WTC11 (cell line): ENCODE results near the gene EXOC3L2. TPM values are rescaled to one million over a fixed set of nuclear protein-coding genes. Genes with fewer than 3 reads are reported as not detected.

Source experiments
- ATAC-seq: fragments of 200-7000 bp; cut with Tn5 transposase; 2 replicates; pipeline ENCODE4 v1.10.0; 2021; ENCODE audit warnings: mild to moderate bottlenecking, moderate library complexity
- CTCF ChIA-PET: fragments of 300-600 bp; sonication (Branson Sonifier 250); formaldehyde crosslinking; loops from one replicate; lab custom pipeline; 2021; ENCODE audit warnings: antibody characterized with exemption; lab: Charles Lee
- POLR2A ChIA-PET: fragments of 350-600 bp; sonication (Branson Sonifier 250); formaldehyde crosslinking; loops from one replicate; lab custom pipeline; 2021; ENCODE audit warnings: antibody characterized with exemption; lab: Charles Lee
- DNase-seq: peaks from one replicate; pipeline ENCODE4 v3.0.0; 2021; ENCODE audit warnings: low spot score
- H3K27ac Mint-ChIP-seq: 2 replicates; pipeline ENCODE4 v1.8.0; 2021; ENCODE audit warnings: mixed read lengths
- H3K27me3 Mint-ChIP-seq: 2 replicates; pipeline ENCODE4 v1.8.0; 2021; ENCODE audit warnings: low read depth, mild to moderate bottlenecking, moderate library complexity, mixed read lengths
- H3K36me3 Mint-ChIP-seq: 2 replicates; pipeline ENCODE4 v1.8.0; 2021; ENCODE audit warnings: mixed read lengths
- H3K4me1 Mint-ChIP-seq: 2 replicates; pipeline ENCODE4 v1.8.0; 2022; ENCODE audit warnings: mixed read lengths
- H3K4me3 Mint-ChIP-seq: 2 replicates; pipeline ENCODE4 v1.8.0; 2021; ENCODE audit warnings: mild to moderate bottlenecking, moderate library complexity, mixed read lengths
- H3K9me3 Mint-ChIP-seq: 2 replicates; pipeline ENCODE4 v1.8.0; 2021; ENCODE audit warnings: mixed read lengths
- FOXJ3 ChIP-seq: sonication (generic); formaldehyde crosslinking; IDR thresholded peaks from 2 replicates; pipeline ENCODE4 v1.9.0; 2021; ENCODE audit warnings: missing genetic modification reagents, mild to moderate bottlenecking, borderline replicate concordance
- FOXP1 ChIP-seq: sonication (generic); formaldehyde crosslinking; IDR thresholded peaks from 2 replicates; pipeline ENCODE4 v1.8.0; 2022; ENCODE audit warnings: missing genetic modification reagents, mild to moderate bottlenecking, moderate library complexity, borderline replicate concordance
- KAT7 ChIP-seq: sonication (generic); formaldehyde crosslinking; IDR thresholded peaks from 2 replicates; pipeline ENCODE4 v1.8.1; 2023; ENCODE audit warnings: missing genetic modification reagents, mild to moderate bottlenecking, borderline replicate concordance
- RELA ChIP-seq: sonication (generic); formaldehyde crosslinking; IDR thresholded peaks from 2 replicates; pipeline ENCODE4 v1.8.1; 2022; ENCODE audit warnings: missing genetic modification reagents, mild to moderate bottlenecking, borderline replicate concordance
- RORB ChIP-seq: fragments of 250-450 bp; sonication (Bioruptor Pico); IDR thresholded peaks from 2 replicates; pipeline ENCODE4 v1.9.0; 2021; ENCODE audit warnings: mild to moderate bottlenecking
- SOX15 ChIP-seq: fragments of 250-450 bp; sonication (Bioruptor Pico); IDR thresholded peaks from 2 replicates; pipeline ENCODE4 v1.9.0; 2021; ENCODE audit warnings: mild to moderate bottlenecking
- ZNF121 ChIP-seq: sonication (generic); formaldehyde crosslinking; IDR thresholded peaks from 2 replicates; pipeline ENCODE4 v1.8.0; 2023; ENCODE audit warnings: missing genetic modification reagents
- ZNF423 ChIP-seq: fragments of 250-450 bp; sonication (Bioruptor Pico); IDR thresholded peaks from 2 replicates; pipeline ENCODE4 v2.1.2; 2022; ENCODE audit warnings: mild to moderate bottlenecking, moderate library complexity
- ZNF671 ChIP-seq: fragments of 250-450 bp; sonication (Bioruptor Pico); IDR thresholded peaks from 2 replicates; pipeline ENCODE4 v1.8.0; 2021; ENCODE audit warnings: mild to moderate bottlenecking
- total RNA-seq: library from RNA; stranded (reverse); gene quantifications from 3 replicates; pipeline ENCODE4 v1.2.3, GENCODE V29; 2021
- TF ChIP-seq, protein P1 (sequence below): sonication (generic); formaldehyde crosslinking; IDR thresholded peaks from 2 replicates; pipeline ENCODE4 v1.8.0; 2023; ENCODE audit warnings: missing genetic modification reagents, mild to moderate bottlenecking, borderline replicate concordance
- TF ChIP-seq, protein P2 (sequence below): fragments of 250-450 bp; sonication (Bioruptor Pico); IDR thresholded peaks from 2 replicates; pipeline ENCODE4 v1.9.0; 2021; ENCODE audit warnings: mild to moderate bottlenecking
- TF ChIP-seq, protein P3 (sequence below): sonication (generic); formaldehyde crosslinking; IDR thresholded peaks from 2 replicates; pipeline ENCODE4 v1.8.1; 2023; ENCODE audit warnings: mild to moderate bottlenecking, missing genetic modification reagents, moderate library complexity
- TF ChIP-seq, protein P4 (sequence below): sonication (generic); formaldehyde crosslinking; IDR thresholded peaks from 2 replicates; pipeline ENCODE4 v1.8.0; 2022; ENCODE audit warnings: mild to moderate bottlenecking, missing genetic modification reagents

EXOC3L2 gene
- total RNA-seq, 1 experiment from 2014 or later: 2.7 TPM

DNA sequence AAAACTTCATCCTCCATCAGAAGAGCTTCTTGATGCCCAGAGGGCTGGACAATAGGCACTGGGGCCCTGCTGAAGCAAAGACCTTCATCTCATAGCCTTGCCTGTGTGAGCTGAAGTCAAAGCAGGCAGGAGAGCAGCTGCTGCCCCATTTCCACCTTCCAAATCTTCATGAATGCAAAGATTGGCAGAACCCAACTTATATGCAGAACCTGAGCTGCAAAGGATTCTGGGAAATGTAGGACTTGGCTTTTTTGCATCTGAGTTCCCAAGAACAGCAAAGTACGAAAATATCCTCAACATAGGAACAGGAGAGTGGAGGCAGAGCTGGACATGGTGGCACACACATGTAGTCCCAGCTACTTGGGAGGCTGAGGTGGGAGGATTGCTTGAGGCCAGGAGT lies 46.6 kb upstream of the EXOC3L2 start:
- POLR2A ChIA-PET: no interaction called here
- peaks cover 33% of the 10 kb centered on the region for H3K36me3 Mint-ChIP-seq

DNA sequence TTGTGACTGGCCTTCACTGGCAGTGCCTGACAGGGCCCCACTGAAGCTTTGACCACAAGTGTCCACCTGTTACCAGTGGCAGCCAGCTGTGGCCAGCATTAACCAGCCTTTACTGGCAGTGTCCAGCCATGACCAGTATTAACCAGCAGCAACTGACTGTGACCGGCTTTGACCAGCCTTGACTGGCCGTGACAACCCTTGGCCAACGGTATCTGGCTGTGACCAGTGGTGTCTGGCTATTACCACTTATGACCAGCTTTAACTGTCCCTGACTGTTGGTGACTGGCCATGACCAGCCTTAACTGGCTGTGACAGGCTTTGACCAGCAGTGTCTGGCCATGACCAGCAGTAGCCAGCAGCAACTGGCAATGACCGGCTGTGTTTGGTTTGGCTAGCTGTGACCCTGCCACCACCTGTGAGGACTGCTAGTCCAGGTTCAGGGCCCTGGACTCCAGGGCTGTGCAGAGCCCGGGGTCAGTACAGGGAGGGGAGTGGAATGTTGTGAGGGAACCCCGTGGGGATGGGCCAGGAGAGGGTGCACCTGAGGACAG lies 45.2 kb upstream of the EXOC3L2 start:
- Mint-ChIP-seq H3K4me1 (no peaks in the 10 kb centered on the region), H3K36me3 (peaks cover 26% of the 10 kb centered on the region)
- ATAC-seq (no peak), DNase-seq (no peak)
- CTCF ChIA-PET: interaction anchor here (1.1 kb wide), 1 partner anchor 78 kb away, joined by 3 read pairs; no protein-coding TSS in a partner anchor
- TF ChIP-seq ZNF671: no peak
- TF ChIP-seq, protein P1, sequence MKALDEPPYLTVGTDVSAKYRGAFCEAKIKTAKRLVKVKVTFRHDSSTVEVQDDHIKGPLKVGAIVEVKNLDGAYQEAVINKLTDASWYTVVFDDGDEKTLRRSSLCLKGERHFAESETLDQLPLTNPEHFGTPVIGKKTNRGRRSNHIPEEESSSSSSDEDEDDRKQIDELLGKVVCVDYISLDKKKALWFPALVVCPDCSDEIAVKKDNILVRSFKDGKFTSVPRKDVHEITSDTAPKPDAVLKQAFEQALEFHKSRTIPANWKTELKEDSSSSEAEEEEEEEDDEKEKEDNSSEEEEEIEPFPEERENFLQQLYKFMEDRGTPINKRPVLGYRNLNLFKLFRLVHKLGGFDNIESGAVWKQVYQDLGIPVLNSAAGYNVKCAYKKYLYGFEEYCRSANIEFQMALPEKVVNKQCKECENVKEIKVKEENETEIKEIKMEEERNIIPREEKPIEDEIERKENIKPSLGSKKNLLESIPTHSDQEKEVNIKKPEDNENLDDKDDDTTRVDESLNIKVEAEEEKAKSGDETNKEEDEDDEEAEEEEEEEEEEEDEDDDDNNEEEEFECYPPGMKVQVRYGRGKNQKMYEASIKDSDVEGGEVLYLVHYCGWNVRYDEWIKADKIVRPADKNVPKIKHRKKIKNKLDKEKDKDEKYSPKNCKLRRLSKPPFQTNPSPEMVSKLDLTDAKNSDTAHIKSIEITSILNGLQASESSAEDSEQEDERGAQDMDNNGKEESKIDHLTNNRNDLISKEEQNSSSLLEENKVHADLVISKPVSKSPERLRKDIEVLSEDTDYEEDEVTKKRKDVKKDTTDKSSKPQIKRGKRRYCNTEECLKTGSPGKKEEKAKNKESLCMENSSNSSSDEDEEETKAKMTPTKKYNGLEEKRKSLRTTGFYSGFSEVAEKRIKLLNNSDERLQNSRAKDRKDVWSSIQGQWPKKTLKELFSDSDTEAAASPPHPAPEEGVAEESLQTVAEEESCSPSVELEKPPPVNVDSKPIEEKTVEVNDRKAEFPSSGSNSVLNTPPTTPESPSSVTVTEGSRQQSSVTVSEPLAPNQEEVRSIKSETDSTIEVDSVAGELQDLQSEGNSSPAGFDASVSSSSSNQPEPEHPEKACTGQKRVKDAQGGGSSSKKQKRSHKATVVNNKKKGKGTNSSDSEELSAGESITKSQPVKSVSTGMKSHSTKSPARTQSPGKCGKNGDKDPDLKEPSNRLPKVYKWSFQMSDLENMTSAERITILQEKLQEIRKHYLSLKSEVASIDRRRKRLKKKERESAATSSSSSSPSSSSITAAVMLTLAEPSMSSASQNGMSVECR (CRISPR knock-in tag): no peak
- TF ChIP-seq, all 79 proteins: peak for 0
- H3K27ac Mint-ChIP-seq: peak overlapping the region; percentile 60; the same call in 1 of the 2 replicates
- H3K27me3 Mint-ChIP-seq: peaks cover 4% of the 10 kb centered on the region; the same call in 1 of the 2 replicates
- no peaks in the 10 kb centered on the region for H3K9me3 Mint-ChIP-seq
- no peak overlapping the region for H3K4me3 Mint-ChIP-seq
- POLR2A ChIA-PET: no interaction called here

More for the DNA sequence above, 46.6 kb upstream of the EXOC3L2 start:
- peaks cover 7% of the 10 kb centered on the region; the same call in 1 of the 2 replicates for H3K27me3 Mint-ChIP-seq
- TF ChIP-seq FOXJ3 (CRISPR knock-in tag) (no peak), SOX15 (no peak), ZNF423 (no peak), FOXP1 (CRISPR knock-in tag) (no peak), ZNF121 (CRISPR knock-in tag) (no peak), RELA (CRISPR knock-in tag) (no peak)
- TF ChIP-seq, protein P2, sequence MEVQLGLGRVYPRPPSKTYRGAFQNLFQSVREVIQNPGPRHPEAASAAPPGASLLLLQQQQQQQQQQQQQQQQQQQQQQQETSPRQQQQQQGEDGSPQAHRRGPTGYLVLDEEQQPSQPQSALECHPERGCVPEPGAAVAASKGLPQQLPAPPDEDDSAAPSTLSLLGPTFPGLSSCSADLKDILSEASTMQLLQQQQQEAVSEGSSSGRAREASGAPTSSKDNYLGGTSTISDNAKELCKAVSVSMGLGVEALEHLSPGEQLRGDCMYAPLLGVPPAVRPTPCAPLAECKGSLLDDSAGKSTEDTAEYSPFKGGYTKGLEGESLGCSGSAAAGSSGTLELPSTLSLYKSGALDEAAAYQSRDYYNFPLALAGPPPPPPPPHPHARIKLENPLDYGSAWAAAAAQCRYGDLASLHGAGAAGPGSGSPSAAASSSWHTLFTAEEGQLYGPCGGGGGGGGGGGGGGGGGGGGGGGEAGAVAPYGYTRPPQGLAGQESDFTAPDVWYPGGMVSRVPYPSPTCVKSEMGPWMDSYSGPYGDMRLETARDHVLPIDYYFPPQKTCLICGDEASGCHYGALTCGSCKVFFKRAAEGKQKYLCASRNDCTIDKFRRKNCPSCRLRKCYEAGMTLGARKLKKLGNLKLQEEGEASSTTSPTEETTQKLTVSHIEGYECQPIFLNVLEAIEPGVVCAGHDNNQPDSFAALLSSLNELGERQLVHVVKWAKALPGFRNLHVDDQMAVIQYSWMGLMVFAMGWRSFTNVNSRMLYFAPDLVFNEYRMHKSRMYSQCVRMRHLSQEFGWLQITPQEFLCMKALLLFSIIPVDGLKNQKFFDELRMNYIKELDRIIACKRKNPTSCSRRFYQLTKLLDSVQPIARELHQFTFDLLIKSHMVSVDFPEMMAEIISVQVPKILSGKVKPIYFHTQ: no peak
- TF ChIP-seq, protein P3, sequence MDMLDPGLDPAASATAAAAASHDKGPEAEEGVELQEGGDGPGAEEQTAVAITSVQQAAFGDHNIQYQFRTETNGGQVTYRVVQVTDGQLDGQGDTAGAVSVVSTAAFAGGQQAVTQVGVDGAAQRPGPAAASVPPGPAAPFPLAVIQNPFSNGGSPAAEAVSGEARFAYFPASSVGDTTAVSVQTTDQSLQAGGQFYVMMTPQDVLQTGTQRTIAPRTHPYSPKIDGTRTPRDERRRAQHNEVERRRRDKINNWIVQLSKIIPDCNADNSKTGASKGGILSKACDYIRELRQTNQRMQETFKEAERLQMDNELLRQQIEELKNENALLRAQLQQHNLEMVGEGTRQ (CRISPR knock-in tag): no peak
- no peak overlapping the region for H3K4me3 Mint-ChIP-seq
- CTCF ChIA-PET: no interaction called here
- no peak for ATAC-seq
- no peak for DNase-seq
- no peaks in the 10 kb centered on the region for H3K4me1 Mint-ChIP-seq
- no peak overlapping the region for H3K27ac Mint-ChIP-seq
- H3K9me3 Mint-ChIP-seq: peaks cover 4% of the 10 kb centered on the region

DNA sequence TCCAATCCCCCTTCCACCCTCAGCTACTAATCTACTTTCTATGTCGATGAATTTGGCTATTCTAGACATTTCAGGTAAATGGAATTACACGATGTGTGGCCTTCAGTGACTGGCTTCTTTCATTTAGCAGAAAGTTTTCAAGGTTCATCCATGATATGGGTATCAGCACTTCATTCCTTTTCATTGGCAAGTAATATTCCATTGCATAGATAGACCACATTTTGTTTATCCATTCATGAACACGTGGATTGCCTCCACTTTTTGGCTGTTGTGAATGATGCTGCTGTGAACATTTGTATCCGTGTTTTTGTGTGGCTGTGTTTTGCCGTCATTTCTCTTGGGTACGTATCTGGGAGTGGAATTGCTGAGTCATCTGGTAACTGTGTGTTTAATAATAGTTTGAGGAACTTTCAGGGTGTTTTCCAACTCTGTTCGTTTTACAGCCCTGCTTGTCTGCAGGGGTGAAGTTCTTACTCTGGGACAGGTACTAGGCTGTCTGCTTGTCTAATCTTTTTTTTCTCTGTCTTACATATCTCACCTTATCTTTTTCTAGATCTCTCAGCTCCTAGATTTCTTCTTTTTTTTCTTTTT lies 38.3 kb upstream of the EXOC3L2 start:
- H3K9me3 Mint-ChIP-seq: peaks cover 7% of the 10 kb centered on the region
- DNase-seq: no peak
- no peaks in the 10 kb centered on the region for H3K27me3 Mint-ChIP-seq
- no peaks in the 10 kb centered on the region for H3K4me1 Mint-ChIP-seq
- no peak overlapping the region for H3K4me3 Mint-ChIP-seq
- CTCF ChIA-PET: interaction anchor here (1.3 kb wide), 1 partner anchor 96 kb away, joined by 3 read pairs; no protein-coding TSS in a partner anchor
- no peak for ATAC-seq
- POLR2A ChIA-PET: no interaction called here
- no peak overlapping the region for H3K27ac Mint-ChIP-seq
- H3K36me3 Mint-ChIP-seq: peaks cover 36% of the 10 kb centered on the region
- TF ChIP-seq KAT7 (CRISPR knock-in tag) (no peak), RORB (CRISPR knock-in tag) (no peak)
- TF ChIP-seq, protein P4, sequence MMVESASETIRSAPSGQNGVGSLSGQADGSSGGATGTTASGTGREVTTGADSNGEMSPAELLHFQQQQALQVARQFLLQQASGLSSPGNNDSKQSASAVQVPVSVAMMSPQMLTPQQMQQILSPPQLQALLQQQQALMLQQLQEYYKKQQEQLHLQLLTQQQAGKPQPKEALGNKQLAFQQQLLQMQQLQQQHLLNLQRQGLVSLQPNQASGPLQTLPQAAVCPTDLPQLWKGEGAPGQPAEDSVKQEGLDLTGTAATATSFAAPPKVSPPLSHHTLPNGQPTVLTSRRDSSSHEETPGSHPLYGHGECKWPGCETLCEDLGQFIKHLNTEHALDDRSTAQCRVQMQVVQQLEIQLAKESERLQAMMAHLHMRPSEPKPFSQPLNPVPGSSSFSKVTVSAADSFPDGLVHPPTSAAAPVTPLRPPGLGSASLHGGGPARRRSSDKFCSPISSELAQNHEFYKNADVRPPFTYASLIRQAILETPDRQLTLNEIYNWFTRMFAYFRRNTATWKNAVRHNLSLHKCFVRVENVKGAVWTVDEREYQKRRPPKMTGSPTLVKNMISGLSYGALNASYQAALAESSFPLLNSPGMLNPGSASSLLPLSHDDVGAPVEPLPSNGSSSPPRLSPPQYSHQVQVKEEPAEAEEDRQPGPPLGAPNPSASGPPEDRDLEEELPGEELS (CRISPR knock-in tag): no peak
- TF ChIP-seq, protein P2: no peak
